ENCODE measurements around the gene TNRC6A. TPM values are rescaled to one million over a fixed set of nuclear protein-coding genes. Genes with fewer than 3 reads are reported as not detected.

The TNRC6A gene
- total RNA-seq, 6 experiments from 2014 or later = 17.0 to 38.4 (median 23.1) TPM

DNA sequence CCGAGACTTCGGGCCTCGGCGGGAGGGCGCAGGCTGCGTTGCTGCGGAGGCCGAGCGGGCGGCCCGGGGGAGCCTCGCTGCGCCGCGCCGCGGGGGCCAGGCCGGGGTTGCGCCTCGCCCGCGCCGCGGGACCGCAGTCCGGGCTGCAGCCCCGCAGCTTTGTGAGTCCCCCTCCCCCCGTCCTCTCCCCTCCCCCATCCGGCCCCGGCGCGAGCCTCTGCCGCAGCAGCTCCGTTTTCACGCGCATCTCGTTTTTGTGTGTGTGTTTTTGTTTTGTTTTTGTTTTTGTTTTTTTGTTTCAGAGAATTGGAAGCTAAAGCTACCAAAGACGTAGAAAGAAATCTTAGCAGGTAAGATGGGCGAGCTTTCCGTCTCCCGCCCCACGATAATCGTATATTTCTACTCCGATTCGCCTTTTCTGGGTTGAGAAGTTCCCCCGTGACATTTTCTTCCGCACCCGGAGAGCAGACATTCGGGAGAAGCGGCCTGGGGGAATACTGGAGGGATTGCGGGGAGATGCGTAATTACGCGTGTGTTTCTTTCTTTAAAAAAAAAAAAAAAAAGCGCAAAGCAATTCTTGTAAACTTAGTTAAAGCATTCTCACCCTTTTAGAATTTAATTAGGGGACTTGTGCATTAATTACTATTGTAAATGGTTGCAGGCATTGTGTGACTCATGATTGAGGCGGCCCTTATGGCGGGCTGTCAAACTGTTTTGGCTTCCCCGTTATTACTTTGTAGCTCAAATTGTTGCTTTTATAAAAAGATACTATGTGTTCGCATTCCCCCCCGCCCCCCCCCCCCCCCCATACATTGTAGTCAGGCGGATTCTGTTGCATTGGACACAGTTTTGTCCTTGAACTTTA, 732 bp downstream of the TNRC6A start:
- Histone ChIP-seq H3K36me3 (peaks cover 0 to 10% (median 4%) of the 10 kb centered on the region in 4 donors), H3K4me3 (peak overlapping the region; percentile 66 to 95 (median 94)), H3K9me3 (no peaks in the 10 kb centered on the region), H3K27ac (peak overlapping the region; percentile 89 to 92 (median 92)), H3K4me1 (peaks cover 0 to 38% (median 10%) of the 10 kb centered on the region in 4 donors), H3K27me3 (no peaks in the 10 kb centered on the region)
- DNase-seq (peak; percentile 52 to 68 (median 60)), ATAC-seq (peak; percentile 25 to 31 (median 28))
- intact Hi-C loops (cut with DNase I) = no loop called here
- WGBS (ENCODE audit: insufficient coverage, low coverage, low lambda C conversion rate, missing lambda C conversion rate) = 1% methylated on average over 33 of the region's 61 CpGs
- TF ChIP-seq, protein P1, sequence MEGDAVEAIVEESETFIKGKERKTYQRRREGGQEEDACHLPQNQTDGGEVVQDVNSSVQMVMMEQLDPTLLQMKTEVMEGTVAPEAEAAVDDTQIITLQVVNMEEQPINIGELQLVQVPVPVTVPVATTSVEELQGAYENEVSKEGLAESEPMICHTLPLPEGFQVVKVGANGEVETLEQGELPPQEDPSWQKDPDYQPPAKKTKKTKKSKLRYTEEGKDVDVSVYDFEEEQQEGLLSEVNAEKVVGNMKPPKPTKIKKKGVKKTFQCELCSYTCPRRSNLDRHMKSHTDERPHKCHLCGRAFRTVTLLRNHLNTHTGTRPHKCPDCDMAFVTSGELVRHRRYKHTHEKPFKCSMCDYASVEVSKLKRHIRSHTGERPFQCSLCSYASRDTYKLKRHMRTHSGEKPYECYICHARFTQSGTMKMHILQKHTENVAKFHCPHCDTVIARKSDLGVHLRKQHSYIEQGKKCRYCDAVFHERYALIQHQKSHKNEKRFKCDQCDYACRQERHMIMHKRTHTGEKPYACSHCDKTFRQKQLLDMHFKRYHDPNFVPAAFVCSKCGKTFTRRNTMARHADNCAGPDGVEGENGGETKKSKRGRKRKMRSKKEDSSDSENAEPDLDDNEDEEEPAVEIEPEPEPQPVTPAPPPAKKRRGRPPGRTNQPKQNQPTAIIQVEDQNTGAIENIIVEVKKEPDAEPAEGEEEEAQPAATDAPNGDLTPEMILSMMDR (IDR thresholded peaks at IDR 0.05) = no peak
- no peak for TF ChIP-seq POLR2A (IDR thresholded peaks at IDR 0.05)

DNA sequence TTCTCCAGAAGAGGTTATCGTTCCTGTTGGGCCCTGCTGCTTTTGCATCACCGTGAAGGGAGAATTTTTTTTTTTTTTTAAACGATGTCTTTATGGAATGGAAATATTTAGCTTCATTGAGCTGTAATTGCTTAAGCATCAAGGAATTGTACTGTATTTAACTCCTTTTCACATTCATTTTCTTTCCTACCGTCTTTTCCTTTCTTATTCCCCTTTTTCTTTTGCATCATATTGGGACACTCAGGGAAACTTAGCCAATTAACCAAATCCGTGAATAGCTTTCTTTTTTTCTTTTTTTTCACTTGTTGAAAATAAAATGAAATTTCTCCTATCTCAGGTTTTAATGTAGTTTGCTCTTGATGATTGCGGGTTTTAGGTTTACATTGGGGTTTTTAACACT, 1.5 kb downstream of the TNRC6A start:
- ATAC-seq = no peak
- Histone ChIP-seq H3K4me1 (peaks cover 0 to 45% (median 13%) of the 10 kb centered on the region in 4 donors), H3K4me3 (peak overlapping the region; percentile 66 to 95 (median 94)), H3K27ac (peak overlapping the region; percentile 5 to 89 (median 56)), H3K27me3 (no peaks in the 10 kb centered on the region), H3K9me3 (no peaks in the 10 kb centered on the region), H3K36me3 (peaks cover 0 to 10% (median 4%) of the 10 kb centered on the region in 4 donors)
- no peak for DNase-seq
- TF ChIP-seq, protein P1 (IDR thresholded peaks at IDR 0.05) = no peak
- no peak for TF ChIP-seq POLR2A (IDR thresholded peaks at IDR 0.05)
- intact Hi-C loops (cut with DNase I) = no loop called here
- WGBS (ENCODE audit: insufficient coverage, low coverage, low lambda C conversion rate, missing lambda C conversion rate) = 10% methylated on average over 6 of the region's 6 CpGs

DNA sequence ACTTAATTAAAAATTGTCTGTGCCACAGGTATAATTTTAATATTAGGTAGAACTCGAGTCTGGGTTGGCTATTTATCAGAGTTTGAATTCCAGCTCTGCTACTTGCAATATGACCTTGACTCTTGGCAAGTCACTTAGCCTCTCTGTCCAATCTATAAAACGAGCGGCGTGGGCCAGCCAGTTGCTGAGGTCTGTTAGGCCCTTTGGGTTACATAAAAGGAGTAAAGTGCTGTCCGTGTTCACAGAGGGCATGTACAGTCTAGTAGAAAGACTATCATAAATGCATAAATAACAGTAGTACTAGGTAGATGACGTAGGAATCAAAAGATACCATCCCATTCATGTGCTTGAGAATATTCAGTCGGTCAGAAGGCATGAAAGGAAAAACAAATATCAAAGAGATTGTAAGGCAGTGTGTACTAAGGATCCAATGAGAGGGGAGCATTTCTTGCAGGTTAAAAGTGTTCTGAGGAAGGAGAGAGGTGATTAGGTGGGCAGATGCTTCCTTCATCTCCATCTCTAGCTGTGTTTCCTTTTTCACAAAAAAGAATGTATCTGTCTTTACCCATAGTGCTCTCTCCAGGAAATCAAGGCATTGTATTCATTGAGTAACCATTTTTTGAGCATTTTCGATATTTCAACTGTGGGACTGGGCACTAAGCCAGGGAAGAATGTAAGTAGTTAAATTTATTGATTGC, 2.4 kb downstream of the TNRC6A start:
- H3K27ac ChIP-seq = peak overlapping the region; percentile 5 to 89 (median 56)
- no peak for TF ChIP-seq POLR2A (IDR thresholded peaks at IDR 0.05)
- TF ChIP-seq, protein P1 (IDR thresholded peaks at IDR 0.05) = no peak
- peak overlapping the region; percentile 66 to 95 (median 94) for H3K4me3 ChIP-seq
- H3K27me3 ChIP-seq = no peaks in the 10 kb centered on the region
- DNase-seq (peak; percentile 63 to 86 (median 84)), ATAC-seq (peak; percentile 49 to 73 (median 68))
- H3K4me1 ChIP-seq = peaks cover 0 to 54% (median 18%) of the 10 kb centered on the region in 4 donors
- intact Hi-C loops (cut with DNase I) = no loop called here
- no peaks in the 10 kb centered on the region for H3K9me3 ChIP-seq
- peaks cover 0 to 10% (median 4%) of the 10 kb centered on the region in 4 donors for H3K36me3 ChIP-seq
- WGBS (ENCODE audit: insufficient coverage, low coverage, low lambda C conversion rate, missing lambda C conversion rate) = 12% methylated on average over 8 of the region's 8 CpGs

DNA sequence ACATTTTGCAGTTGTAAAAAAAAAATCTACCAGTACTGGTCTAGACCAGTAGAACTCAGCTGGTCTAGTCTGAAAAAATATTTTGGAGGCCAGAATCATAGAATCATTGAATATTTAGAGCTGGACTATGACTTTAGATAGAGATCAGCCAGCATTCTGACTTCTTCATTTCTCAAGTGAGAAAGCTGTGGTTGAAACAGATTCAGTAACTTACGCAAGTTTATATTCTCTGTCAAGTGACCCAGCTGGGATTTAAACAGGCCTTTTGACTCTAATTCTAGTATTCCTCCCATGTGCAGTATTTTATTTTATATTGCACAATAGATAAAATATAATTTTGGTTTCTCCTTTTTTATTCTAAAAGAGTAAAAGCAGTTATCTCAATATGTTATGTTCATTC, 4.9 kb downstream of the TNRC6A start:
- no peak for DNase-seq
- peak overlapping the region in 1 of 3 donors; percentile 26 for H3K27ac ChIP-seq
- no peaks in the 10 kb centered on the region for H3K27me3 ChIP-seq
- no peak overlapping the region for H3K4me3 ChIP-seq
- intact Hi-C loops (cut with DNase I) = no loop called here
- TF ChIP-seq POLR2A (IDR thresholded peaks at IDR 0.05) = no peak
- TF ChIP-seq, protein P1 (IDR thresholded peaks at IDR 0.05) = no peak
- peaks cover 0 to 77% (median 29%) of the 10 kb centered on the region in 4 donors for H3K4me1 ChIP-seq
- no peaks in the 10 kb centered on the region for H3K9me3 ChIP-seq
- peaks cover 0 to 10% (median 4%) of the 10 kb centered on the region in 4 donors for H3K36me3 ChIP-seq
- no peak for ATAC-seq
- WGBS (ENCODE audit: insufficient coverage, low coverage, low lambda C conversion rate, missing lambda C conversion rate) = 25% methylated on average over 1 of the region's 1 CpG

All from right lobe of liver (tissue), 6 donors.